Fibroblast of the conjunctiva (primary cell): ENCODE data around the gene ATP6V1B1.

Experiments
- DNase-seq: peaks from one replicate; pipeline ENCODE4 v3.0.0-alpha.2; 2010; ENCODE audit warnings: low read depth

ATP6V1B1 gene

DNA sequence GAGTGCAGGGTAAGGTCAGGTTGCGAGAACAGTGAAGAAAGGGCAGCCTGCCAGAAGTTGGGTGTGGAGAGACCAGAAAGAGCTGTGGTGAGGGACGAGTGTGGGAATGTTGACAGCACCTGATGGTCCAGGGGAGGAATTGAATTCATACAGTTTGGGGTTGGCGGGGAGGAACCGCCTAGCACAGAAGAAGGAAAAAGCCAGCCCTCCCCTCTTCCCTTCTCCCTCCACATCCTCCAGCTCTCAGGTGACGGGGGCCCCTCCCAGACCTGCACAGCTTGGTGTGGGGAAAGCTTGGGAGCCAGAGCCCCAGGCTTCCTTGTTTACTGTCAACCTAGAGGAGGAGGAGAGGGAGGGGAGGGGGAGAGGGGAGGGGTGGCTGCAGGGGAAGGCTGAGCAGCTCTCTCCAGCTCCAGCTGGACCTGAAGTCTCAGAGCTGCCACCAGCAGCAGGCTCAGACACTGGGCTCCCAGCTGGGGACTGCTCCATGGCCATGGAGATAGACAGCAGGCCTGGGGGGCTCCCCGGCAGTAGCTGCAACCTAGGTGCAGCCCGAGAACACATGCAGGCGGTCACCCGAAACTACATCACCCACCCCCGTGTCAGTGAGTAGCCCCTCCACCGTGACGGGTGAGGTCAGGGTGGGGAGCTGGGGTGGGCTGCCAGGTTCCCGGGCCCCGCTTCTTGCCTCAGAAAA is at the start of gene ATP6V1B1:
Gene ATP6V1B1 (plus strand): TSS at position 433 of the 697 bp plus-strand sequence. CDS start 55 bp downstream, at position 488.
- no peak for DNase-seq

DNA sequence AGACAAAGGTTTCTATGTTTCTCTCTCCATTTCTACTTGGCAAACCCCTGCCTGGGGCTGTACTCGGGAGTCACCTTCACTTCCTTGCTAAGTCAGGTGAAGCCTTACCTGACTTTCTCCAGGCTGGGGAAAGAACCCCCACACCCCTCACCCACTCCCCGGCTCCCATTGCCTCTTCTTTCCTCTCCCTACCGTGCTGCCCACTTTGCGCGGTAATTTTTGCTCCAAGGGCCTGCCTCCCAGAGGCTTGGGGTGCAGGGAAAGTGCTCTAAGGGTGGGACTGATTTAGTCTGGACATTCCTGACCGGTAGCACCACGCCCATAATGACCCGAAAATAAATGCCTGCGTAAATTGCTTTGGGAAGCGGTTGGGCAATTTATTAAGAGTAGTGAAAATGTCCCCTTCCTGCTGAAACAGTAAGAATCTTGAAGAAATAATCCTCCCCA is 49.1 kb upstream of the ATP6V1B1 start:
- DNase-seq: no peak

DNA sequence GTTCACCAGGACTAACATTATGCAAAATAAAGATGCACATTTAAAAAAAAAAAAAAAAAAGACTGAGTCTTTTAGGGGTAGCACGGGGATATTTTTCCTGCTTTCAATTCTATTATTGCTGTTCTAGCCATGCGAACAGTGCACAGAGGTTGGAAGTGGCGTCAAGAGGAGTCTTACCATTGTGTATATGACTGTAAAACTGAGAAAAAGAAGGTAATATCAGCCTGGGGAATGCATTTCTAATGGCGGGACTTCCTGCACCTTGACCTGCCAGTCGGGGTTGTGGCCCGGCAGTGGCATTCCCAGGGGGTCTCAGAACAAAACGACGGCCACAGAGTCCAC is 48.5 kb upstream of the ATP6V1B1 start:
- DNase-seq: no peak

- DNase-seq: no peak
Measured at GRCh38 chr2:70887550-70888246, 48.0 kb upstream of the ATP6V1B1 start.

- DNase-seq: no peak
Measured at GRCh38 chr2:70888366-70888922, 47.3 kb upstream of the ATP6V1B1 start.

DNA sequence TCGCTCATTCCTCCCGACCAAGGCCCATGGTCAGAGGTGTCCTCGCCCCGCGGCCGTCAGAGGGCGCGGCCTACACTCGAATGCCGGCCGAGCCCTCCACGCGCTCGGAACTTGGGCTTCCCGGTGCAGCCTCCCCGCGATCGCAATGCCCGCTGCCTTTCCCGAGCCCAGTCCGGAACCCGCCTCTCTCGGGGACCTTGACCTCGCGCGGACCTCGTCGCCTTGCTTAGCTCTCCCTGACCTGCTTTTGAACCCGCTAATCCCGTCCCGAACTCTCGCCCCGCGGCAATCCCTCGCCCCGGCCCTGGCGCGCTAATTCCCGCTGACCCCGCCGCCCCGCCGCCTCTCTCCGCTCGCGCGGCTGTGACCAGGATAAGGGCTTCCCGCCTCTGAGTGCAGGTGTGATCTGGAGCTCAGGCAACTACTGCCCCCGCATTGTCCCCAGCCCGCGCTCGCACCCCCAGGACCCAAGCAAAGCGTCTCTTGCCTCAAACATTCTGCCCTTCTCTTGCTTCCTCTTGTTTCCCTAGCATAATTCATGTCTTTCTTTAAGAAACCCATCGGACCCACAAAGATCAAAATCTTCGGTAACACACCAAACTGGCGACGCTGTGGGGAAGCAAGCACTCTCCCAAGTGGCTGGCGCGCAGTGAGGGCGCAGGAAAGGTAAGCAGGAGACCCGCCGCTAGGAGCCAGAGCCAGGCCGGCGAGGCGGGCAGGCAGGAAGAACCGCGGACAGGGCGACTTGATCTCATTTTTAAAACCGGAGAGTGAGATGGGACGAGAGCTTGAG is 46.6 kb upstream of the ATP6V1B1 start:
- no peak for DNase-seq

GRCh38 chr2:70889716-70890037 is 46.0 kb upstream of the ATP6V1B1 start:
- DNase-seq: no peak

GRCh38 chr2:70890469-70891065 is 45.1 kb upstream of the ATP6V1B1 start:
- no peak for DNase-seq

GRCh38 chr2:70891572-70892357 is 43.9 kb upstream of the ATP6V1B1 start:
- DNase-seq: no peak

GRCh38 chr2:70892750-70893149 is 43.0 kb upstream of the ATP6V1B1 start:
- no peak for DNase-seq

GRCh38 chr2:70893186-70893585 is 42.5 kb upstream of the ATP6V1B1 start:
- no peak for DNase-seq

DNA sequence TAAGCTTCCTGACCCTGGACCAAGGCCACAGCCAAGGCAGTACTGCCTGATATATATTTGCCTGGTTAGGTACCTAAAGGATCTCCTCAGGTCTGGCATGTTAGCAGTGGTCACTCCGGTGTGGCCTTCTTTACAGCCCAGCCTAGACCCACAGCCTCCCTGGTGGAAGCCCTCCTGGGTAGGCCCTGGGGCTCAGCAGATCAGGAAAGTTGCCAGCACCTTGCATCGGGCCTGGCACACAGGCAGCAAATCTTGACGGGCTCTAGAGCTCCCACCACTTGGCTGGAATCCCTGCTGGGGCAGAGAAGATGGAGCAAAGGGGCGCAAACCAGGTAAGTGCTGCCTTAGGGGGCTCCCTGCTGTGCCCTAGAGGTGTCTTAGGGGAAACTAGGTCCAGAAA is 40.9 kb upstream of the ATP6V1B1 start:
- DNase-seq: no peak

- DNase-seq: no peak
Measured at GRCh38 chr2:70895249-70895648, 40.5 kb upstream of the ATP6V1B1 start.

DNA sequence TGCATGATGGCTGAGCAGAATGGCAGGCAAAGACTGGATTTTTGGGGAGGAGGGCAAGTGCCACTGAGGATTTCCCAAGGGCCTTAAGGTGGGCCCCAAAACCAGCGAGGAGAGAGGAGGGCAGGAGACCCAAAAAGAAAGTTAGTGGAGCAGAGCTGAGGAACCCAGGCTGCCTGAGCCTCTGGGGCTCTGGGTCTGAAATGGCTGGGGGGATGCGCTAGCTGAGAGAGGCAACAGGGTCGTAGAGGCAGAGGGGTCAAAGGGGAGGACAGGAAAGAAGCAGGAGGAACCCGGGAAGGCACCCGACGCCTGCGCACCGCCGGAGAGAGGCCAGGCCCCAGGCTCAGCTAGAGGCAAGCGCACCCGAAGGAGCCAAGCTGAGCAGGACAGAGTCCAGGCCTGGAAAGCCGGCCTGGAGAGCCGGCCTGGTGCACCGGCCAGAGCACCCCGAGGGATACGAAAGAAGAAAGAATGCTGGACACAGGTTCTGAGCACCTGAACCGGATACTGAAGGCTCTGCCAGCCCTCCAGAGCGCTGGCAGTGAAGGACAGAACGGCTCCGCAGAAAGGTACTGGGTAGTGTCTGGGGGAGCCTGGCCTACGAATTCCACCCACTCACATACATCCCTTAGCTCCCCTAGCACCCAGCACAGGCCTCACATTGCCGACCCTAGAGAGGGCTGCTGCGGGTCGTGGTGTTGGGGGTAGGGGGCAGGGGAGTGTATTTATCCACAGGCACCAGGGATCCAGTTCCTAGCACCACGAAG is 39.5 kb upstream of the ATP6V1B1 start:
- DNase-seq: no peak

DNA sequence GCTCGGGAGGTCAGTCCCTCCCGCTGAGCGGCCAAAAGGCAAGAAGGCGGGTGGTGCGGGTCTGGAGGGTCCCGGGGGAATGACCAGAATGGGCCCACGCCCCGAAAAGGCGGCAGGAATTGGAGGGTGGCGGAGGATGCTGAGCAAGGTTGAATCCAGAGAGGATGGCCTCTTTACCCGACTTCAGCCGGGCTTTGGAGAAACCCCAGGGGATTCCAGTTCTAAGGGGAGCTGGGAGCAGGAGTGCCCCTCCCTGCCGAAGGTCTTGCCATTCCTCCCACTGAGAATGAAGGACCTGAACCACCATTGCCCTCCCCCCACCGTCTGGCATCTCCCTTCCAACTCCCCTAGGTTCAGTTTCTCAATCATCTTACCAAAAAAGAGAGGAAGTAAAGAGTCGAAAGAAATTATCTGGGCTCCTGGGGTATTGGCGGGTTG is 38.9 kb upstream of the ATP6V1B1 start:
- no peak for DNase-seq

- no peak for DNase-seq
Measured at GRCh38 chr2:70897203-70897976, 38.3 kb upstream of the ATP6V1B1 start.

GRCh38 chr2:70897977-70898226 is 37.8 kb upstream of the ATP6V1B1 start:
- DNase-seq: no peak

- no peak for DNase-seq
Measured at GRCh38 chr2:70898363-70899240, 37.1 kb upstream of the ATP6V1B1 start.
